RWPE2 (cell line): ENCODE data around the gene KDM6B.

Experiments used
- ATAC-seq: fragments of 200-7000 bp; cut with Tn5 transposase; 3 replicates; pipeline ENCODE4 v1.9.1; 2021; ENCODE audit warnings: low read depth
- DNase-seq: peaks from one replicate; pipeline ENCODE4 v3.0.0-alpha.2; 2020; ENCODE audit warnings: low spot score
- H3K27ac ChIP-seq: fragments of 450-650 bp; 2 replicates; pipeline ENCODE4 v1.5.1; 2017; ENCODE audit warnings: mild to moderate bottlenecking; ENCODE audit not compliant: poor library complexity, severe bottlenecking
- H3K27me3 ChIP-seq: fragments of 250-450 bp; sonication (Bioruptor Pico); 2 replicates; pipeline ENCODE4 v1.5.1; 2021; ENCODE audit warnings: mild to moderate bottlenecking, moderate library complexity; ENCODE audit not compliant: insufficient read depth, poor library complexity, severe bottlenecking
- H3K36me3 ChIP-seq: fragments of 250-450 bp; sonication (Bioruptor Pico); 2 replicates; pipeline ENCODE4 v1.5.1; 2020; ENCODE audit warnings: low read depth, mild to moderate bottlenecking, moderate library complexity
- H3K4me1 ChIP-seq: fragments of 250-450 bp; sonication (Bioruptor Pico); 2 replicates; pipeline ENCODE4 v1.5.1; 2021; ENCODE audit warnings: mild to moderate bottlenecking, moderate library complexity; ENCODE audit not compliant: insufficient read depth, poor library complexity, severe bottlenecking
- H3K4me3 ChIP-seq: fragments of 250-450 bp; sonication (Bioruptor Pico); 2 replicates; pipeline ENCODE4 v1.5.1; 2021; ENCODE audit warnings: mild to moderate bottlenecking, moderate library complexity; ENCODE audit not compliant: severe bottlenecking
- H3K9me3 ChIP-seq: fragments of 250-450 bp; sonication (Bioruptor Pico); 2 replicates; pipeline ENCODE4 v1.5.1; 2021; ENCODE audit warnings: mild to moderate bottlenecking, moderate library complexity; ENCODE audit not compliant: severe bottlenecking
- CTCF ChIP-seq: fragments of 450-650 bp; IDR thresholded peaks from one replicate; pipeline ENCODE4 v1.5.1; 2017; ENCODE audit warnings: mild to moderate bottlenecking, moderate library complexity; ENCODE audit not compliant: poor library complexity, severe bottlenecking

KDM6B gene

GRCh38 chr17:7840875-7841274 lies 6.9 kb downstream of the KDM6B start:
- ATAC-seq (no peak), DNase-seq (no peak)
- Histone ChIP-seq H3K36me3 (peaks cover 20% of the 10 kb centered on the region), H3K4me3 (peak overlapping the region; percentile 46), H3K9me3 (no peaks in the 10 kb centered on the region), H3K4me1 (peaks cover 21% of the 10 kb centered on the region), H3K27ac (peak overlapping the region; percentile 97), H3K27me3 (no peaks in the 10 kb centered on the region)
- TF ChIP-seq CTCF, result no peak

- ATAC-seq, result peak; percentile 16
- no peaks in the 10 kb centered on the region for H3K27me3 ChIP-seq
- peaks cover 20% of the 10 kb centered on the region for H3K36me3 ChIP-seq
- H3K4me1 ChIP-seq, result peaks cover 21% of the 10 kb centered on the region
- H3K4me3 ChIP-seq, result peak overlapping the region; percentile 46
- peak; percentile 88 for DNase-seq
- H3K27ac ChIP-seq, result peak overlapping the region; percentile 97
- TF ChIP-seq CTCF, result peak; percentile 56
- H3K9me3 ChIP-seq, result no peaks in the 10 kb centered on the region
Measured at GRCh38 chr17:7841396-7841914, 7.4 kb downstream of the KDM6B start.

GRCh38 chr17:7841915-7842379 lies 7.9 kb downstream of the KDM6B start:
- H3K4me3 ChIP-seq, result peak overlapping the region; percentile 46
- peak overlapping the region; percentile 97 for H3K27ac ChIP-seq
- peak; percentile 15 for TF ChIP-seq CTCF
- H3K4me1 ChIP-seq, result peaks cover 20% of the 10 kb centered on the region
- no peaks in the 10 kb centered on the region for H3K9me3 ChIP-seq
- no peaks in the 10 kb centered on the region for H3K27me3 ChIP-seq
- H3K36me3 ChIP-seq, result peaks cover 21% of the 10 kb centered on the region
- ATAC-seq (peak; percentile 24), DNase-seq (peak; percentile 90)

GRCh38 chr17:7842380-7843256 lies 8.6 kb downstream of the KDM6B start:
- Histone ChIP-seq H3K4me3 (peak overlapping the region; percentile 46), H3K27me3 (no peaks in the 10 kb centered on the region)
- peak; percentile 24 for ATAC-seq

More at GRCh38 chr17:7842380-7843256, 8.6 kb downstream of the KDM6B start:
- peaks cover 25% of the 10 kb centered on the region for H3K36me3 ChIP-seq
- TF ChIP-seq CTCF, result no peak
- H3K4me1 ChIP-seq, result peaks cover 13% of the 10 kb centered on the region
- DNase-seq, result peak; percentile 90
- no peaks in the 10 kb centered on the region for H3K9me3 ChIP-seq
- peak overlapping the region; percentile 97 for H3K27ac ChIP-seq
